ENCODE measurements around the gene ADCY5.

ADCY5 gene

GRCh38 chr3:123385981-123386380 lies 62.9 kb downstream of the ADCY5 start:
- DNase-seq (ENCODE audit: low spot score) = peak; percentile 19

- no peak for DNase-seq (ENCODE audit: low spot score)
Measured at GRCh38 chr3:123385499-123385898, 63.4 kb downstream of the ADCY5 start.

DNA sequence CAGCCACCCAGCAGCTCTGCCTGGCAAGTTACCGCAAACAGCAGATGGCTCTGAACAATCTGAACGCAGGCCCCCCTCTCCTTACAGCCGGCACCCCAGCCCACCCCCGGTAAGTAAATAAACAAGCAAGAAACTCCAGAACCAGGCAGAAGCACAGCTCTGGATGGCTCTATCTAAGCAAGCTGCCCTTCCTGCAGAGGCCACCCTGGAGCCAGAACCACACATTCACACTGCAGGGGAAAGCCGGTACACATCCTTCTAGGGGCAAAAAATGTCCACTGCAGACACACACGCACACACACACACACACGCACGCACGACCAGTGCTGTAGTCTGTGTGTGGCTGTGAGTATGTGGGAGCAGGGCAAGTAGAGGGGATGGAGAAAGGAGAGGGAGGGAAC lies 63.9 kb downstream of the ADCY5 start:
- no peak for DNase-seq (ENCODE audit: low spot score)

GRCh38 chr3:123384256-123384655 lies 64.6 kb downstream of the ADCY5 start:
- DNase-seq (ENCODE audit: low spot score) = no peak

GRCh38 chr3:123383091-123384053 lies 65.5 kb downstream of the ADCY5 start:
- no peak for DNase-seq (ENCODE audit: low spot score)

GRCh38 chr3:123380261-123380660 lies 68.6 kb downstream of the ADCY5 start:
- no peak for DNase-seq (ENCODE audit: low spot score)

DNA sequence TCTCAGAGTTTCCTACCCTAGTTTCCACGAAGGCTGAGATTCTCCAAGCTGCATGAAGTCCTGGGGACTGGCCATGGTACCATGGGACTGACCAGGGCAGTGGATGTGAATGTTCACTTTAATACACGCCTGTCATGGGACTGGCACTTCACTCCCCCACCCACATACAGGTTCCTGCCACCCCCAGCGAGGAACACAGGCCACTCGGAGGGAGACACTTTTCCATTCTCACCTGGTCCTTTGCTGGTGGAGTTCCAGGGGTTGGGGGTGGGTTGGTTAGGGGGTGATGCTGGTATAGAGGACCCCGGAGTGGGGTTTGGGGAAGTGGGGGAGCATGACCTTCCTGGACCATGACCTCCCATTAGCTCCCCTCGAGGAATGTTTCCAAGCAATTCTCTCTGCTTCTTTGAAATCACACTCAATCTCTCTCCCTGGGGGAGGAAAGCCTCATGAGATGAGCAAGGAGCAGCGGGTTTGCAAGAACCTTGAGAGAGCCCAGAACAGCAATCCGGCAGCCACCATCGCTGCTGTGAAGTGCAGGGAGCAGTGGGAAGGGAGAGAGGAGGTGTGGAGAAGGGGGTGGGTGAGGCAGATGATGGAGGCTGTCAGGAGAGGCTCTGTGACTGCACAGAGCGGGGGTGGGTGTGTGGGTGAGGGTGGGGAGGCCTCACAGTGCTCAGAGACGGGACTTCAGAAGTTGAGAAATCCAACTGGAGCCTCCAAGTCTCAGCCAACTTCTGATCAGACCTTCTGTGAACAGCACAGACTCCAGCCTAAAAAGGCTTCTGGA lies 69.7 kb downstream of the ADCY5 start:
- no peak for DNase-seq (ENCODE audit: low spot score)

DNA sequence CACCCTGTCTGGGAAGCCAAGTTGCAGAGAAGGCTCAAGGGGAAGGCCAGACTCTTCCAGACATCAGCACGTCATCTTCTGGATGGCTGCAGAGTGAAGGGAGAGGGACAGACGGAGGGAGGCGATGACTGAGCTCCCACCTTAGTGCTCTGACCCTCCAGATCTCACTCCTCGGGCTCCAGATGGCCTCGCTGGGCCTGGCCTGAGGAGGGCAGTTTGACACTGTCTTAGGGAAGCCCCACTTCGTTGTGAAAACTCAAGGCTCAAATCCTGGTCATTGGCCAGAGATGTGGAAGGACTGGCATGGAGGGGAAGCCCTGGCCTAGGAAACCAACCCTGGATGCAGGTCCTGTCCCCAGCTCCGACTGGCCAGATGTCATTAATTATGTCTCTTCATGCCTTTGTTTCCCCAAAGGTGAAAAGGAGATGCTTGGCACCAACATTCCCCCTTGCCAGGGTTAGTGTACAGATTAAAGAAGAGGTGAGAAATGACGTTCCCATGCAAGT lies 70.4 kb downstream of the ADCY5 start:
- DNase-seq (ENCODE audit: low spot score) = no peak

DNA sequence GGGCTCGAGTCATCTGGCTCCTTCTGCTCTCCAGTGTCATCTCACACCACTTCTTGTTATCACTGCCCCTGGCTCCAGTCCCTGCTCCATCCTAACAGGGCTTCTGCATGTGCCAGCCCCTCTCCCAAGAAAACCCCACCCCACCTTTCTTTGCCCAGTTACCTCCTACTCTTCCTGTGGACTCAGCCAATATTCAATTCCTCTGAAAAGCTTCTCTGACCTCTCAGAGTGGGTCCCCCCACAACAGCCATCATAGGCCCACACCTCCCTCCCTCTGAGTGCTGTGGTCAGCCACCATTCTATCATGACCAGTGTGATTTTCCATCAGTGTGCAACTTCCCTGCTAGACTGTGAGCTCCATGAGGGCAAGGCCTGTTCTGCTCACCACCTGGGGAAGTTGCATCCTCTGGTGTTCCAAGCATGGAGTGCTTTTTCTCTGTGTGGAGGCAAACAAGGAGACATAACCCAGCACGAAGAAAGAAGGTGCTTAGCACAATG lies 71.6 kb downstream of the ADCY5 start:
- no peak for DNase-seq (ENCODE audit: low spot score)

DNA sequence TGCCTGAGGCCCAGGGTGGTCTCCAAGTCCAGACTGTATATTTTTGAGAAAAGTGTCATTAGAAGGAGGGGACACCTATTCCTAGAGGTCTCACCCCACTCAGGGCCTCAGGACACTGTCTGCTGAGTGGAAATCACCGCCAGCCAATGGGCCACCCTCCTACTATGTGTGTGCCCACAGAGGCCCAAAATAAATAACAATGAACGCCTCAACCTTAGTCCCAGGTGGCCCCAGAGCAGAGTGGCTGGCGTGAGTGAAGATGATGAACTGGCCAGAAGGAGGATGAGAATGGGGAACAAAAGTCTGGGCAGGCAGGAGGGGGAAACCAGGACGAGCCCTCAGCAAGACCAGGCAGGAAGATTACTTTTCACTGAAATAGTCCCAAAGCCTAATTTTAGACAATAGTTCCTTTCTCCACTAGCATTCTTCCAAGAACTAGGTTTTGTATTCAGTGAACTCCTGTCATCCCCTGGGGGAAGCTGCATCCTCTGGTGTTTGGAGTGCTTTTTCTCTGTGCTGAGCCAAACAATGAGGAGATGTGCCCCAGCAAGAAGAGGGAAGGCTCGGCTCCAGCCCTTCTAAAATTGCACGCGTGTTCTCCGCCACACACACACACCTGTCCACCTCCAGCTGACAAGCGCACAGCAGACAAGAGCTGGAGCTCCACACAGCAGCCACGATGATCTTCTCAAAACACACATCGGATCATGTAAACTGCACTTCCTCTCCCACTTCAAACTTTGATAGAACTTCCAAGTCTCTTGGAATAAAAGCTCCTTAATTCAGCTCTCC lies 72.2 kb downstream of the ADCY5 start:
- DNase-seq (ENCODE audit: low spot score) = no peak

GRCh38 chr3:123375014-123375940 lies 73.6 kb downstream of the ADCY5 start:
- no peak for DNase-seq (ENCODE audit: low spot score)

DNA sequence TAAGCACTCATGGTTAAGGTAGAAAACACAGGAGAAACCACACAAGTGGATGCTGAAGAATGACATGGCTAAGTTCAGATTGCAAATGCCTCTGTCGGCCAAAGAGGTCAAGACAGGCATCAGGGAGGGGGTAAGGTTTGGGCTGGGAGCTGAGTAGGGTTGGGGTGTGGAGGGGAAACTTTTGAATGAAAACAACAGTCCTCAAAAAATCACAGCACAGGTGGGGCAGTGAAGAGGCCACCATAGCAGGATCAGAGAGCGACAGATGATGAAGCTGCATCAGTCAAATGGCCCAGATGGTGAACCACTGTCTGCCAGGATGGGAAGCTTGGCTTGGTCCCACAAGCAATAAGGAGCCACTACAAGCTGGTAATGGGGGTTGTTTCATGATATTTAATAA lies 74.9 kb downstream of the ADCY5 start:
- no peak for DNase-seq (ENCODE audit: low spot score)

- DNase-seq (ENCODE audit: low spot score) = no peak
Measured at GRCh38 chr3:123373474-123373987, 75.4 kb downstream of the ADCY5 start.

- no peak for DNase-seq (ENCODE audit: low spot score)
Measured at GRCh38 chr3:123372686-123373473, 76.0 kb downstream of the ADCY5 start.

GRCh38 chr3:123371859-123372685 lies 76.8 kb downstream of the ADCY5 start:
- no peak for DNase-seq (ENCODE audit: low spot score)

DNA sequence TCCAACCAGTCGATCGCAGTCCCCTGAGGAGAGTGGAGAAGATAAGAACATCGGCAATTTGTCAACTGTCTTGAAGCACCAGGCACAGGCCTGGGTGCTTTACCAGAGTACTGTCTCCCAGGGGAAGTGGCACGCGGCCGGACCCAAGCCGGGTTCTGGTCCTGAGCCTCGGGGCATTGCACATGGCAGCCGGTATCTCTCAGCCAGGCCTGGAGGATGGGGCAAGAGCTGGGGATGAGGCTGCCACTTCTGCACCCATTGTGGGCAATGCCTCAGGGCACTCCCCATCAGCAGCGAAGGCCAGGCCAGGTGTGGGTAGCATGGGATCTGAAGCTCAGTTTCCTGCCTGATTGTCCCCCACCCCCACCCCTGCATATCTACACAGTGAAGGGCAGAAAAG lies 77.5 kb downstream of the ADCY5 start:
- DNase-seq (ENCODE audit: low spot score) = no peak

- no peak for DNase-seq (ENCODE audit: low spot score)
Measured at GRCh38 chr3:123370819-123371218, 78.1 kb downstream of the ADCY5 start.

DNA sequence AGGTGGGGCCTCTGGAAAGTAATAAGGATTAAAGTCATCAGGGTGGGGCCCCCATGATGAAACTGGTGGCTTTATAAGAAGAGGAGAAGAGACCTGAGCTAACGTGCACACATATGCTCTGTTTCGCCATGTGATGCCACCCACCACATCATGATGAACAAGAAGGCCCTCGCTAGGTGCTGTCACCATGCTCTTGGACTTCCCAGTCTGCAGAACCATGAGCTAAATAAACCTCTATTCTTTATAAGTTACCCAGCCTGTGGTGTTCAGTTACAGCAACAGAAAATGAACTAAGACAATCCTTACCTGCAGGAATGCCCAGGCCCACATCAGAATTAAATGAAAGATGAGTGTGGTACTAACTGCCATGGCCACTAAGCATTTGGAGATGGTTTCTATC lies 79.8 kb downstream of the ADCY5 start:
- DNase-seq (ENCODE audit: low spot score) = no peak
